HepG2 (cell line): Measurements from ENCODE around the gene TMEM11.

Experiments
- CTCF ChIP-seq: sonication (generic); formaldehyde crosslinking; IDR thresholded peaks from 2 replicates; pipeline ENCODE4 v1.5.0; 2020; ENCODE audit warnings: mild to moderate bottlenecking, missing genetic modification reagents, moderate library complexity
- MYC ChIP-seq: sonication (generic); formaldehyde crosslinking; IDR thresholded peaks from 2 replicates; pipeline ENCODE4 v1.9.0; 2021; ENCODE audit warnings: missing genetic modification reagents, borderline replicate concordance
- RAD21 ChIP-seq: fragments of 450-650 bp; formaldehyde crosslinking; IDR thresholded peaks from 2 replicates; pipeline ENCODE4 v1.5.0; 2020; ENCODE audit warnings: mild to moderate bottlenecking
- TAF1 ChIP-seq: sonication (generic); formaldehyde crosslinking; IDR thresholded peaks from 2 replicates; pipeline ENCODE4 v1.4.0; 2020; ENCODE audit warnings: missing genetic modification reagents
- ZBTB7A ChIP-seq: sonication (generic); formaldehyde crosslinking; IDR thresholded peaks from 2 replicates; pipeline ENCODE4 v1.8.0; 2022; ENCODE audit warnings: mild to moderate bottlenecking, missing genetic modification reagents
- ZNF224 ChIP-seq: sonication (generic); formaldehyde crosslinking; IDR thresholded peaks from 2 replicates; pipeline ENCODE4 v1.5.0; 2020; ENCODE audit warnings: mild to moderate bottlenecking, missing genetic modification reagents
- ZNF281 ChIP-seq: sonication (generic); formaldehyde crosslinking; IDR thresholded peaks from 2 replicates; pipeline ENCODE4 v1.4.0; 2020; ENCODE audit warnings: missing genetic modification reagents, borderline replicate concordance

GRCh38 chr17:21167303-21167702 lies 46.7 kb downstream of the TMEM11 start:
- TF ChIP-seq ZNF281 (CRISPR knock-in tag) = no peak
- no peak for TF ChIP-seq ZBTB7A (CRISPR knock-in tag)
- no peak for TF ChIP-seq RAD21 (CRISPR knock-in tag)
- no peak for TF ChIP-seq CTCF (CRISPR knock-in tag)
- no peak for TF ChIP-seq MYC (CRISPR knock-in tag)
- TF ChIP-seq ZNF224 (CRISPR knock-in tag) = no peak
- TF ChIP-seq TAF1 (CRISPR knock-in tag) = no peak
